OCI-LY3 (cell line): ENCODE data around the gene TBX2.

Experiments
- H2AFZ ChIP-seq: fragments of 200-600, 300-600 bp; shearing (Covaris generic); 2 replicates; pipeline ENCODE4 v1.6.0; 2014; ENCODE audit warnings: antibody characterized with exemption, low read depth, low read length
- H3K27ac ChIP-seq: fragments of 200-600, 300-600 bp; sonication (generic); 2 replicates; pipeline ENCODE4 v1.5.1; 2014; ENCODE audit warnings: mild to moderate bottlenecking, low read length, moderate library complexity, mixed read lengths
- H3K27me3 ChIP-seq: fragments of 200-600, 300-600 bp; sonication (generic); 2 replicates; pipeline ENCODE4 v1.6.1; 2014; ENCODE audit warnings: low read depth, low read length, mixed read lengths
- H3K36me3 ChIP-seq: fragments of 200-600, 300-600 bp; sonication (generic); replicated peaks from 2 replicates; pipeline ENCODE3; 2014; ENCODE audit warnings: low read depth, low read length, mixed read lengths
- H3K4me1 ChIP-seq: fragments of 300-600, 200-600 bp; sonication (generic); 2 replicates; pipeline ENCODE4 v1.6.1; 2014; ENCODE audit warnings: low read length, mixed read lengths
- H3K4me2 ChIP-seq: fragments of 200-600, 300-600 bp; sonication (generic); 2 replicates; pipeline ENCODE4 v1.6.1; 2014; ENCODE audit warnings: low read length, mixed read lengths
- H3K4me3 ChIP-seq: fragments of 300-600, 200-600 bp; sonication (generic); 2 replicates; pipeline ENCODE4 v1.5.1; 2014; ENCODE audit warnings: antibody characterized with exemption, mild to moderate bottlenecking, low read length, moderate library complexity
- H3K79me2 ChIP-seq: fragments of 300-600, 200-600 bp; shearing (Covaris generic); 2 replicates; pipeline ENCODE4 v1.6.1; 2014; ENCODE audit warnings: mild to moderate bottlenecking, low read length, mixed read lengths
- H3K9ac ChIP-seq: fragments of 300-600, 200-600 bp; shearing (Covaris generic); 2 replicates; pipeline ENCODE4 v1.6.0; 2014; ENCODE audit warnings: mild to moderate bottlenecking, low read length, moderate library complexity
- H3K9me3 ChIP-seq: fragments of 200-600, 300-600 bp; shearing (Covaris generic); 2 replicates; pipeline ENCODE4 v1.6.1; 2014; ENCODE audit warnings: low read length, mixed read lengths; ENCODE audit not compliant: insufficient read depth
- H4K20me1 ChIP-seq: fragments of 200-600, 300-600 bp; sonication (generic); 2 replicates; pipeline ENCODE4 v1.6.1; 2016; ENCODE audit warnings: low read length, mixed read lengths; ENCODE audit not compliant: insufficient read depth
- CTCF ChIP-seq: fragments of 200-600, 300-600 bp; sonication (generic); IDR thresholded peaks from 2 replicates; pipeline ENCODE4 v1.5.1; 2014; ENCODE audit warnings: antibody characterized with exemption, low read length, low read depth
- EZH2phosphoT487 ChIP-seq: fragments of 200-600 bp; shearing (Covaris generic); IDR thresholded peaks from 2 replicates; pipeline ENCODE4 v1.6.1; 2018; ENCODE audit warnings: antibody characterized with exemption, mixed run types, low read depth

Gene TBX2

GRCh38 chr17:61380217-61380835 lies 19.3 kb upstream of the TBX2 start:
- TF ChIP-seq CTCF = no peak
- TF ChIP-seq EZH2phosphoT487 = no peak
- no peaks in the 10 kb centered on the region for H3K27me3 ChIP-seq
- no peaks in the 10 kb centered on the region for H3K79me2 ChIP-seq
- no peaks in the 10 kb centered on the region for H3K4me1 ChIP-seq
- H3K9me3 ChIP-seq = no peaks in the 10 kb centered on the region
- no peak overlapping the region for H2AFZ ChIP-seq
- H3K36me3 ChIP-seq = no peaks in the 10 kb centered on the region
- H3K27ac ChIP-seq = no peak overlapping the region
- H3K9ac ChIP-seq = no peak overlapping the region
- no peak overlapping the region for H3K4me3 ChIP-seq
- H4K20me1 ChIP-seq = no peaks in the 10 kb centered on the region
- H3K4me2 ChIP-seq = no peak overlapping the region

GRCh38 chr17:61380836-61381525 lies 18.7 kb upstream of the TBX2 start:
- no peak overlapping the region for H3K4me3 ChIP-seq
- no peaks in the 10 kb centered on the region for H4K20me1 ChIP-seq
- no peak overlapping the region for H2AFZ ChIP-seq
- no peaks in the 10 kb centered on the region for H3K4me1 ChIP-seq
- no peaks in the 10 kb centered on the region for H3K36me3 ChIP-seq
- H3K9me3 ChIP-seq = no peaks in the 10 kb centered on the region
- no peaks in the 10 kb centered on the region for H3K27me3 ChIP-seq
- H3K9ac ChIP-seq = no peak overlapping the region
- H3K27ac ChIP-seq = no peak overlapping the region
- TF ChIP-seq EZH2phosphoT487 = no peak
- no peak for TF ChIP-seq CTCF
- H3K79me2 ChIP-seq = no peaks in the 10 kb centered on the region
- no peak overlapping the region for H3K4me2 ChIP-seq

- Histone ChIP-seq H3K36me3 (no peaks in the 10 kb centered on the region), H3K4me3 (no peak overlapping the region), H3K9ac (no peak overlapping the region), H3K27ac (no peak overlapping the region), H3K27me3 (no peaks in the 10 kb centered on the region), H2AFZ (no peak overlapping the region), H3K9me3 (no peaks in the 10 kb centered on the region), H4K20me1 (no peaks in the 10 kb centered on the region), H3K79me2 (no peaks in the 10 kb centered on the region), H3K4me1 (no peaks in the 10 kb centered on the region), H3K4me2 (no peak overlapping the region)
- TF ChIP-seq CTCF (no peak), EZH2phosphoT487 (no peak)
These were observed 18.1 kb upstream of the TBX2 start for GRCh38 chr17:61381537-61381936.

GRCh38 chr17:61382796-61383688 lies 16.6 kb upstream of the TBX2 start:
- TF ChIP-seq CTCF (no peak), EZH2phosphoT487 (no peak)
- Histone ChIP-seq H3K4me1 (no peaks in the 10 kb centered on the region), H3K4me2 (no peak overlapping the region), H3K36me3 (no peaks in the 10 kb centered on the region), H3K79me2 (no peaks in the 10 kb centered on the region), H4K20me1 (no peaks in the 10 kb centered on the region), H3K27ac (no peak overlapping the region), H3K9me3 (no peaks in the 10 kb centered on the region), H3K9ac (no peak overlapping the region), H2AFZ (no peak overlapping the region), H3K27me3 (no peaks in the 10 kb centered on the region), H3K4me3 (no peak overlapping the region)
